Right hindlimb (tissue), 1 donor: ENCODE measurements around the gene HS3ST4.

Experiments used
- DNase-seq: peaks from one replicate; pipeline ENCODE4 v3.0.0-alpha.2; 2018

Gene HS3ST4

DNA sequence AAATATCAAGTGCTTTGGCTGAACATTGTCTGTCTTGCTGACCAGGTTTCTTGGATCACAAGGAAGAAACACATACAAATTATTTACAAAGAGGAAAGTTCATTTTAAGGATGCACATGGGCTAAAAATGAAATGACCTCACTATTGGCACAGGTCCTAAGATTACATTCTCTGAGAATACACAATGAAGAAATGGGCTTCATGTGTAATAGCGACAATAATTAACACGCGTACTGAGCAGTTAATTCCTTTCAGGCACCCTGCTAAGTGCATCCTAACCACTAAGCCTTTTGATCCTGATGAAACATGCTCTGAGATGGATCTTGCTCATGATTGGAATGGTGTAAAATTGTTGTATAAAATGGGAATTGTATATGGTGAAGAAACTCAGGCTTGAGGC lies 429.0 kb downstream of the HS3ST4 start:
- DNase-seq, result no peak

DNA sequence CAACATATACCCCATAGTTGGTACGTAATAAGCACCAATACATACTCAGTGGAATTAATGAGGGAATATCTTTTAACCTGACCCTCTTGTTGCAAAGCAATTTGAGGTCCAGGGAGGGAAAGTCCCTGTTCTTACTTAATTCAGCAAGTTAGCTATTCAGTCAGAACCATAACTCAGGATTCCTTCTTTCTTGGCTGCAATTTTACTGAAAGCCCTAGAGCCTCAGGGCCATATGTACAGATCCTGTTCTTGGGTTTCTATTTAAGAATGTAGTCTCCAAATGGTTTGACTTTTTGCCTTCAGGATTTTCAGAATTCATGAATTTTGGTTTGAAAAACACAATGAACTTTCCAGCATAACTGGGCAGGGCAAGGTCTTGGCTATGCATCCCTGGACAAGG lies 436.5 kb downstream of the HS3ST4 start:
- DNase-seq, result no peak

DNA sequence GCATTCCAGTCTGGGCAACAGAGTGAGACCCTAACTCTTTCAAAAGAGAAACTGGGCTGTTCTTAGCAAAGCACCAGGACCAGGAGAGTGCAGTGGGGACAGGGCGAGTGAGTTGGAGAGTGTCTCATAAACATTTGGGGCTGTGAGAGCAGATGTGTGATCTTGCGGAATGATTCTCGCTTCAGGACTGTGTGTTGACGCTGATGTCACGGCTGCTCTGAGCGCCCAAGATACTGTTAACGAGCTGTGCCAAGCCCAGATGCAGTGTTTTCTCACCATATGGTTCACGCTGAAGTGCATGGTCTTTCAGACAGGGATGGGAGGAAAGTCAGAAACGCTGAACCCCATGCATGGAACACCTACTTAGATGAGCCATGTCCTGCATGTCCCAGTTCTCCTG lies 438.2 kb downstream of the HS3ST4 start:
- DNase-seq, result no peak

DNA sequence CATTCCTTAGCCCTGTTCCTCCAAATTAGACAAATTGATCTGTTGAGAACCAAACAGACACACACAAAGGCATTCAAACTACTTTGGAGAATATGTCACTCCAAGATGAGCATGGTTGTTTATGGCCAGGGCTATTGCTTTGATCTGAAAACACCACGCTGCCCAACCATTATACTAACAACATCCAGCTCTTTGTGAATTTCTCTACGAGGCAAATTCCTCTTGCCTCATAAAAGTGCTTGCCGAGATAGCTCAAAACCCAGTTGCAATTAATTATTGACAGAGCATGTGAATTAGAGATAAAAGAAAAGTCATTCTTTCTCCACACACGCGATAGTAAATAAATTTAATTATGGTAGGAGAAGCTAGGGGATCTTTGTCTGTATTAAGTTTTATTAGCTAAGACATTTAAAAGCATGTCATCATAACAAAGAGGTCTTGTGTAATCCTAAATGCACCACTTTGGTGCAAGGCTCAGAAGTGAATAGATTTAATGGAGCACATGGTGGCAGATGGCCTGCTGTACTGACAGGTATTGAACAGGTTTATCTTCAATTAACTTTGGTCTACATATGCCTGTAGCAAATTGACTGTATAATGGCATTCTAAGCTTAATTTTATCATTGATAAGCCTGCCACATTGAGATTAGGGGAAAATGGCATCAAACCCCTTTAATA lies 441.8 kb downstream of the HS3ST4 start:
- no peak for DNase-seq

DNA sequence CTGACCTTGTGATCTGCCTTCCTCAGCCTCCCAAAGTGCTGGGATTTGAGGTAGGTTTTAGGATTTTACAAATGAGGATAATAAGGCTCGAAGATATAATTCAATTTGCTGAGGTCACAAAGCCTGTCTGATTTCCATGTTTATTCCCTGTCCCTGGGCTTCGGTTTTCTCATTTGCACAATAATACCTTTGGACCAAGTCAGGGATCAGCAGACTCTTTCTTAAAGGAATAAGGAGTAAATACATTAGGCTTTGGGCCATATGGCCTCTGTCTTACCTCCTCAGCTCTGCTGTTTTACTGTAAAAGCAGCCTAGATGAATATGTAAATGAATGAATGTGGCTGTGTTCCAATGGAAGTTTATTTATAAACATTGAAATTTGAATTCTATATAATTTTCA lies 442.8 kb downstream of the HS3ST4 start:
- DNase-seq, result no peak

- no peak for DNase-seq
Measured at GRCh38 chr16:26137956-26138355, 446.2 kb downstream of the HS3ST4 start.

DNA sequence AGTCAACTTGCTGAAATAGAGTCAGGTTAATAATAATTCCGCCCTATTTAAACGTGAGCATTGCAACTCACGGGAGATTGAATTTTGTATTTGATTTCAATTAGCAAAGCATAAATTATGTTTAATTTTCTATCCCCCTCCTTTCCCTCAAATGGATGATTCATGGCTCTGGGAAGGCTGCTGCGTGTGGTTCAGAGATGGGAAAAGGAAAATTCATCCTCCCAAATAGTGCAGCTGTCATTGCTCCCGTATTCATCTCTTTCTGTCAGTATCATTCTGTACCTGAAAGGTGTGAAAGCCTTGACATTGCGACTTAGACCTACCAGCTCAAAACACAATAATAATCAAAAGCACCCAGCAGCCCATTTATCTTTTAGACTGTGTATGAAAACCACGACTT lies 447.3 kb downstream of the HS3ST4 start:
- DNase-seq, result no peak

- no peak for DNase-seq
Measured at GRCh38 chr16:26139884-26140283, 448.1 kb downstream of the HS3ST4 start.

DNA sequence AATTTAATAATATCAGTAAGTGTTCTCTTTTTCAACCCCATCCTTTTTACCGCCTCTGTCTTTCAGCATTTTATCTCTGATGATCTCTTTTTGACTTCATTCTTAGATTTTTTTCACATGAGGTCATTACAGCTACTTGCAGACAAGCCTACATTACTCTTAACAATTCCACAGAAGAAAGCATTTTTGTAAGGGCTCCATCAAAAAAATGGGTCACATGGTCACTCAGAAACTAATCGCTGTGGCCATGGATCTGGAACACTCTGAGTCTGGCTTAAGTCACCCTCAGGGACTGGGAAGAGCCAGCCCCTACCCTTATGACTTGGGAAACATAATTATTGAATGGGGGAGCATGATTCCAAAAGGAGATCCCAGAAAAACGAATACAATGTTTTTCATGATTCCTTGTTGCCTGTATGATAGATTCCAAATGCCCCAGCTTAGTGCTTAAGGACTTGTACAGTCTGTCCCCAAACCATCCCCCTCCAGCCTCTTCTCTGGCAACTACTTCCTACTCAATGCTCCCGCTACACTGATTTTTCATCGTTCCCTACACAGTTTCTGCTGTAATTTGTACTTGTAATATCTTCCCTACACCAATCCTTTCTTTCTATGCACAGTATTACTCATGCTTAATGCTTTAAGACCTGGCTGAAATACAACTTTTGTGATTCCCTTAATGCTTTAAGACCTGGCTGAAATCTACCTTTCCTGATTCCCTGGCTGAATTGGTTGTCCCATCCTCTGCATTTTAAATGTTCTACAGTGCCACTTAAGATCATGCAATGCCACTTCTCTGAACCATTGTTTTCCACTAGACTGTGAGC lies 457.8 kb downstream of the HS3ST4 start:
- no peak for DNase-seq

DNA sequence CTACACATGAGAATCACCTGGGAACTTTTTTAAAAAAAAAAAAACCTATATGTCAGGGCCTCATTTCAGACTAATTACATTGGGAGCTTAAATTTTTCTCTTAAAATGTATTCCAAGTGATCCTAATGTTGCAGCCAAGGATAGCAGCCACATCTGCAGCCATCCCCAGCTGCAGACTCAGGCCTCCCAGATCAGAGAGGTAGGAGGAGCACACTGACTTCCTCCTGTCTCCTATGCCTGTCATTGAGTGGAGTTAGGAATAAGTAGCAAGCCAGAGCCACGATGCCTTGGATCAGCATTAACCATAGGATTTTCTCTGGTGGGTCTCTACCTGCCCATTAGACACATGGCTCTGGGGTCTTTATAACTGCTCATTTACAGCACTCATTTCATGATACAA lies 463.5 kb downstream of the HS3ST4 start:
- peak; percentile 47 for DNase-seq

DNA sequence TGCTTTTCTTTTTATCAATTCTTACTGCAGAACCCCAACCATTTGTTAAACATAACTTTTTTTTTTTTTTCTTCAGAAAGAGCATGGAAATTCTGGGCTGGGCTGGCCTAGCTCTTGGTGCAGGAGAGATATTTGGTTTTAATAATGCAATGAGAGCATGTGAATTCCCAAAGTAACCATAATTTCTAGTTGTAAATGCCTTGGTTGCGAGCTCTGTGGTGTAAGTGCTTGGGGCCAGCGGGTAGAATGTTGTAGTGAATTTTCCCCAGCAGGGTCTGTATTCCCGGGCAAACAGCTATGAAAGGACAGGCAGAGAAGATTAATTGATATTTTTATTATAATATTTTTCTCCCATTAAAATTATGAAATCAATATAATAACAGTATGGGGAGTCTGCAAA lies 465.6 kb downstream of the HS3ST4 start:
- no peak for DNase-seq

- DNase-seq, result no peak
Measured at GRCh38 chr16:26158142-26158759, 466.5 kb downstream of the HS3ST4 start.

- DNase-seq, result no peak
Measured at GRCh38 chr16:26161461-26162180, 469.9 kb downstream of the HS3ST4 start.

GRCh38 chr16:26169473-26169872 lies 477.7 kb downstream of the HS3ST4 start:
- peak; percentile 76 for DNase-seq

DNA sequence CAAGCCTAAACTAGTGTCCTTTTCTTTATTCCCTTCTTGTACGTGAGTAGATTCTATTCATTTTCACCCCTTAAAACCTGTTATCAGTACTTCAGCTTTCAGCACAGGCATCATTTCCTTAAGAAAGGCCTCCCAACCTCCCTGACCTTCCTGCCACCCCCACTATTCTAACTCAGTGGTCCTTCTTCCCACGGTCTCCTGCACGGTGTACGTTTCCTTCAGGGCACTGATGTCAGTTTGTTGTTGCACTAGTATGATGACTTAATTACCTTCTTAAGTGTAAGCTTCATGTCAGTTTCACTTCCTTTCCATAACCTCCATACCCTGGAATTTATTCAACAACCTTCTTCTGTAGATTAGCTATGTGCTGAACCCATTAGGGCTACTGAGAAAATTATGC lies 484.2 kb downstream of the HS3ST4 start:
- no peak for DNase-seq

GRCh38 chr16:26177438-26177837 lies 485.7 kb downstream of the HS3ST4 start:
- DNase-seq, result no peak

- DNase-seq, result no peak
Measured at GRCh38 chr16:26178298-26178697, 486.5 kb downstream of the HS3ST4 start.

GRCh38 chr16:26186091-26186615 lies 494.4 kb downstream of the HS3ST4 start:
- no peak for DNase-seq
